Retina (tissue), 1 donor: ENCODE results near the gene GCSAM.
A peak's percentile ranks its signal among the peaks of the same experiment; 100 is the strongest.

Source experiments
- DNase-seq: peaks from one replicate; pipeline ENCODE4 v3.0.0-alpha.2; 2016

GCSAM gene

DNA sequence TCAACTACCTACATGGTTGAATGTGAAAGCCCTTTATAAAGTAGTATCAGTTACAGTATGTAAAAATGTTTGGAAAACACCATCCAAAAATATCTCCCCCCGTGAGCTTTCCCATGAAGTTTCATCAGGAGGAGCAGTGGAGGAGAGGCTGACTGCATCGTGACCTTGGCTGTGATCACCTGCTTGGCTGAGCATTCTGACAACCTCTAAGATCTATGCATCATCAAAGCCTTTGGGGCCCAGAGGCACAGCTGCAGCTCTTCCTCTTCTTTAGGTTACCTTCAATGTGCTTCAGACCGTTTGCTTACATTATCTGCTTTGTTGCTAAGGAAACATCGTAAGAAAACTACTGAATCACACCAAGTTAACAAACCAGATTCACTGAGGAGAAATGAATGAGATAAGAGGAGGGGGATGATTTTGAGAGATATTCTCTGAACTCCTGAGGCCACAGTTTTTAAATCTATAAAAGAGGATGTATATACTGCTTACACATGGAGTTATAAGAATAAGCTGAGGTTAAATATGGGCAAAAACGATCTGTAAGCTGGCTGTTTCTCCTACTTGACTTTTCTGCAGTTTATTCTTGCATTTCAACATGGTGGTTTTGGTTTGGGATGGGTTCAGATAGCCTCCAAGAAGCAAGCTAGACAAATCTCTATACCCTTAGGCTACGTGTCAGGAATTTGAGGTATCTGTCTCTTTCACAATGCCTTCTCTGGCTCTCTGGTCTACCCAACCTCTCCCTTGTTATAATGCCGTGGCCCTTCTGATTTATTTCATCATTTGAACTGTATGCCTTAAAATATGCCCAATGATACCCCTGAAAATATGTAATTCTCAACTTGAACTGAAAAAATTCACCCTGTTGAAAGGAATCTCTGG, 4.0 kb downstream of the GCSAM start:
- DNase-seq: no peak

DNA sequence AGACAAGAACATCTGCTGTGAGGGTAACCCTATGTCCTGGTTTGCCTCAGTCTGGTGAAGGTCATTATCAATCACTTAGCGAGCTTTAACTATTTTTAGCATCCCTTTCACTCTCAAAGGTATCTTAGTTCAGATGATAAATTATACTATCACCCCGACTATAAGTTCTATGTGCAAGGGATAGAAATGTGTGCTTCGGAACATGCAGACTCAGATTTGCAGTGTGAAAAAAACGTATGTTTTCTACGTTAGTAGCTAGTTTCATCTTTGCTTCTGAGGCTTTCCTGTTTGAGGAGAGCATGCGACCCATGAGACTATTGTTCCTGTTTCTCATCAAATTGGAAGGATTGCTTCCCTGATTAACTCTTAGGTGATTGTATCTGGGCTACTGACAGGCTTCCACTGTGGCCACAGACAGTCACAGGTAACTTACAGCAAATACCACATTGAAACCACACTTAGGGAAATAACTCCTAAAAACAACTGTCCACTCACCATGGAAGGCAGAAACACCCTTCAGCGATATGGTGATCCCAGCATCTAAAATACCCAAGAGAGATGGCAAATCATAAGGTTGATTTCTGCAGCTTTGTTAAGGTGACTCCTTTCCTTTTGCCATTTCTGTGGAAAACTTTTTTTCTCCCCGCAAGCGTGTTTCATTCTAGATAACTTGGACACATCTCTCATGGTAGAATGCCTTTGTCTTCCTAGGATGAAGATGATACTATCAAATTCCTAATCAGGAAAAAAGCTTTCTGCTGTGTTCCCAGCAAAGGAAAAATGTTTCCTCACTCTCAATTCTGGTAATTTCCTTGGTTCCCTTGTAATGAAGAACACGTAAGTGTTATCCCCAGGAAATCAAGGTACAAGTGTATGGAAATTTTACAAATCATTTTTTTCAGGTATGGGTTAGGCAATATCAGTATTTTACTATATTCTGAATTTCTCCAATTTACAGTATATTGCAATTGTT, 5.2 kb downstream of the GCSAM start:
- no peak for DNase-seq

DNA sequence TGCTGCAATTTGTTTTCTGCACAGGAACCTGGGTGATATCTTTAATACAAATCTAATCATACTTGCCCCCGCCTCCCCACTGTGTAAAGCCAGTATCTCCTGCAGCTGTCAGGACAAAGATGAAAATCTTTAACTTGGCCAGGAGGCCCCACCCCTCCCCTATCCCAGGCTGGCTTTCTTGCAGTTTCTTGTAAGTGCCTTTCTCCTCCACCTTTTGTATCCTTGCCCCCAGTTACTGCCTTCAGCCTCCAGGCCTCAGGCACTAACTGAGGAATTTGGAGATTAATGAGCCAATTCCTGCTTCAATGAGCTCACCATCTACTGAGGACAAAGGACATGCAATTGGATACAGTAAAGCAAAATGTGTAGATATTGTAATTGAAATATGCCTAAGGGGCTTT, 6.5 kb downstream of the GCSAM start:
- no peak for DNase-seq

DNA sequence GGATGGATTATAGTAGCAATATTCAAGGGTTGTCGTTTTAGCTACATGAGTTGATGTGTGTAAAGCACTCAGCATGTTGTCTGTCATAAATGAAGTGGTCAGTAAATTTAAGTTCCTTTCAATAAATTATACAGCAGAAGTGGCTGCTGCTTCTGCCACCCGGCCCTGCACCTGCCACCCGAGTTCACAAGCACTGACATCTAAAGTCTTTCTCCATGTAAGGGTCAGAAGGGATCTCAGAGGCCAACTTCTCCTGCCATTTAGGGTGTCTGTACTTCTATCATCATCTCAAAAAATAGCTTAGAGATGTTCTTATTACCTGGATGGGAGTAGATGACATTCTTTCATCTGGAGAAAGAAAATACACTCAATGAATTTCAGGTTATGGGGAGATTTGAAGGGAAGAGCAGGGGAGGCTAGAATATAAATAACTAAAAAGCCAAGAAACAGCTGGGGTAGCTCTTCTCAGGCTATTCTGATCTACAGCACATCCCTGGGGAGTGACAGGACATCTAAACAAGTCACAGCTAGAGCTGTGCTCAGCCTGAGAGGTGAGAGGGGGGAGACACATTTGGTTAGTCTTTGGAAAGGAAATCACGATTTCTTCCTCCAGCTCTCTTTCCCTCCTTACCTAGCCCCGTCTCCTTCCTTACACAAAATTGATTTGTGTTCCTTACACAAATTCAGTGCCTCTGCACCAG, 8.0 kb downstream of the GCSAM start:
- peak; percentile 38 for DNase-seq

DNA sequence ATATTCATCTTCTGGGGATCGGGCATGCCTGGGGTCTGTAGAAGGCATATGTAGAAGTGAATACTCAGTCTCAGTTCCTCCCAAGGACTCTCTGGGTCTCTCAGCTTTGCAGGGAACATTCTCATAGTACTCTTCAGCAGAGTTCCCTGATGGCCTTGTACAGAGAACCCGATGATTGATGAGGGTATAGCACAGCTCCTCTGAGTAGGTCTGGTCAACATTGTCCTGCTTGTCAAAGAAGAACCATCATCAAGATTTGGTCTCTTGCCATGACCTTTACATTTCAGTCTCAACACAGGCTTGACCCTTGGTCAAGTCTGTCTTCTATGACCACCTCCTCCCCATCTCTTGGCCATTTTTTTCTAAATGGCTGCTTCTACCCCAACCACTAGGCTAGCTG, 9.5 kb downstream of the GCSAM start:
- DNase-seq: no peak

DNA sequence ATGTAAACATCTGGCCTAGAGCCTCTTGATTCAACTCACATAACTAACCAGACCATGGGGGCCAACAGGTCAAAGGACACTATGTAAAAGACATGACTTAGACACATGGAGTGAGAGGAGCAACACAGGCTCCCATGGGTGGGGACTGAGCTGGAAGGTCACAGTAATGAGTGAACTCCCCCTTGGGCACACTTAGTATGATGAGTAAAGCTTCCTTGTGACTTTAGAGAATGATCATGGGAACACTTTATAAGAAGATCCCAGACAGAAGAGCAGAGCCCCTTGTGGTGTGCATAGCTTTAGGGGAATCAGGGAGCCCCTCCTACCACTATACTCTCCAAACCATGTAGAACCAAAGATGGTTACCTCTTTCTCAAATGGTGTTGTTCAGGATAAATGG, 10.2 kb downstream of the GCSAM start:
- no peak for DNase-seq

DNA sequence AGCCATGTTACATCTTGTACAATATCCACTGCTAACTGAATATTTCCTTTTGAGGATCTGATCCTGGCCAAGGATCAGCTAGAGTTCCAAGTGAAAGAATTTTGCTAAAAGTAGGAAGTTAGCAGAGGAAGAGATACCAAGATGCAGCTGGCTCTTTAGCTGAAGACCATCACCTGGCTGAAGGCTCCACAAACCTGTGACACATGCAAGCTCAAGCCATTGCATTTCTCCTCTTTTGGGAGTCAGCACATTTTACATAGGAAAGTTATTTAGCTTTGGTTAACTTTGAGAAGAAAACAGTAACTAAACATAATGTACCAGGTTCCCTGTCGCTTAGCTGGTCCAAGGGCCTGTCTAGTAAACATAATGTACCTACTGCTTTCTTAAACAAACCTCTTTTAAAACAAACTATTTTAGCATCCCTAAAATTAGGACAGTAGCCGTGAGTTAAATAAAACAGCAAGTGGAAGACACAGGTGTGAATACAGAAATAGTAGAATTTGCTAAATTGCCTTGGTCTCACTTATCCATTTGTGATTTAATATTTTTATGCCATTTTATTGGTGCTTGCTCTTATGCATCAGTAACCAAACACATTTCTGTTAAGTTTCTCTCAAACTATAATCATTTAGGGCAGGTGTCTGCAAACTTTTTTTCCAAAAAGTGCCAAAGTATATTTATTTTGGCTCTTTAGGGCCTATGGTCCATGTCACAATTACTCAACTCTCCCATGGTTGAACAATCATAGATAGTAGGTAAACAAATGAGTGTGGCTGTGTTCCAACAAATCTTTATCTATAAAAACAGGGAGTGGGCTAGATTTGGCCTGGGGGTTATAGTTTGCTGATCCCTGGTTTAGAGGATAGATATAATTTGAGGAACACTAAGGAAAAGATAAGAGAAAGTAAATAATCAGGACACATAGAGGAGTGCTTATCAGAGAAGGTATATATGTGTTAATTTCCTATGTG, 11.2 kb downstream of the GCSAM start:
- no peak for DNase-seq

DNA sequence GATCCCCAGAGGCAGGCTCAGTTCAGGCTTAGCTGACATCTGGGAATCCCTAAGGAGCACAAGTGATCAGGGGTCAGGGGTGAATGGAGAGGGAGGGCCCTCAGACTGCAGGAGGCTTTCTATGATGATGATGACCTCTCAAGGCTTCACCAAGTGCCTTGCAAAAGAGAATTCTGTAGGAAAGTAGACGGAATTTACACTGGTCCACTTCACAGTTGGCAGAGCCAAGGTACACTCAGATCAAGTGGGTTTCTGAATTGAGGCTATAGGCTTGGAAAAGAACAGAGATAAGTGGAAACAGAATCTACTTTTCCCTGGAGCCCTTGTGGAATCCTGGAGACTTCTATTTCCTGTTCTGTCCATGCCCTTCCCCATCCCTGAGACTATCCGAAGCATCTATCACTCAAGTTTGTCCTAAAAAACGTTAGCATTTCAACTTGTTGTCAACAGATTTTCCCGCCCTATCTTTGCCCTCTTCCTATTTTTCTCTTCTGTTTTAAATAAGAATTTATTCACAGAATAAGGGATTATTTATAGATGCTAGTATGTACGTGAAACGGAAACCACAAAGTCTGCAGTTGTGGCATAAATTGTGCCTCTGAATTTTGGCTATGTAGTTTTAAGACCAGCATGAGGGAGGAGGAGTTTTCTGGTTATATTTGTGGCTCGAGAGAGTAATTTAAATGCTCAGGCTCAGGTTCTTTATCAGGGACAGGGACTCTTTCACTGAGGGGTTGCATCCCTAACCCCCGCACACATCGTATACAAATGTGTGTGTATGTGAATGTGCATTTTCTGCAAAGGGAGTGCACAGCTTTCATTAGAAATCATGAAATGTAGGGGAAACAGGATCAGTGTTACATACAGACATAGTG, 12.8 kb downstream of the GCSAM start:
- no peak for DNase-seq

DNA sequence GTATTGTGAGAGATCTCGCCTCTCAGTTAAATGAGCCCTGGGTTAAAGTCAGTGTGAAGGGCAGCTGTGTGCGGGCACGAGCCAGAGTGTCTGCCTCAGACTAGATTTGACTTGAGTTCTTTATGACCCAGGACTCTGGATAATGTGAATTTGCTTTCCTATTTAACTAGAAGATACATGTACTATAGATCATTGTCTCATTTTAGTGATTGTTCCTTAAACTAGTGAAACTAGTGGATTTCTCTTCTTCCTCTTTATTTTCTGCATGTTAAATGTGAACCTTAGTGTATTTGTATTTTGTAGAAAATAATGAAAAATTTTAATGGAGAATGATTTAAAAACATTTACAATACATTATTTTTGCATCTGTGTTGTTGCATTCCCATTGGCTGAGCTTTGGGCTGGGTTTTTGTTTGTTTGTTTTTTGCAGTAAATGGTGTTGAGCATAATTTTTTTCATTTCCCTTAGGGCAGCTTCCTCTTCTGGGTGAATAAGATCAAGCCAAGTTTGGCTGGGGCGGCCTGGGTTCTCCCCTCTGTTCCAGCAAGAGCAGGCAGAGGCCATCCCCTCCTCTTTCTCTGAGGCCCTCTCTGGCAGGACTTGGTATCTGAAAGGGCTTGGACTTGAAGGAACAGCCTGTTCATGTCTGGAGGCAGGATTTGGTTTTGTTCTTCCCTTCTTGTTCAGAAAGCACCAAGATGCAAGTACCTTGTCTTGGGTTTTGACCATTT, 15.0 kb downstream of the GCSAM start:
- DNase-seq: no peak

DNA sequence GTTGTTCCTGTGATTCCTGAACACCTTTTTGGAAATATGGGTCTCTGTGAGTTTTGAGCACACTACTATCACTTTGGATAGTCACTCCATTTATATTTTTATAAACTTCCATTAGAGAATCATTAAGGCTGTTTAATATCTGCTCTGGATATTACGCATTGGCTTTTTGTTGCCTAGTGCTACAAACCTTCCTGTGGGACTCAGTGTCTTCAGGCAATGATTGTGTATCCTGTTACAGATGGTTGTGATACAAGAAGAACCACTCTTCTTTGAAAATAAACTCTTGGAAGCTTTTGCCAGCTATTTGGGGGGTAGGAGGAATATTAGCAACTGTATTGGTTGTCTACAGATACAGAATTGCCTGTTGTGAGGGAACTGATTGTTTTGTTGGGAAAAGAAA, 15.6 kb downstream of the GCSAM start:
- no peak for DNase-seq

DNA sequence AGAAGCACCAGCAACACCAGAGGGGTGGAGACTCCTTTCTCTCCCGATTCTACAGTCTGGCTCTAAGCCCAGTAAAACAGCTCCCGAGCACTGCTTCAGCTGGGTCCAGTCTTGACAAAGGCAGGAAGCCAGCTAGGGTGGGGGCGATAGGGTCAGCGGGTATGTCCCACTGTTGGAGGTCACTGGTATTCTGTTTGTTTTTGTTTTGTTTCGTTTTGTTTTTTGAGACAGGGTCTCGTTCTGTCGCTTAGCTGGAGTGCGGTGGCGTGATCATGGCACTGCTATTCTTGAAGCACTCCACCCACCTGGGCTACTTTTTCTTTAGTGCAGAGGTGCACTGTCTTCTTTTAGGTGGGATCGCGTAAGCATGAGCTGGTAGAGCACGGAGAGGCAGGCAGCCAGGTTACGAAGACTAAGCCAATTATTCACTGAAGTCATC, 16.3 kb downstream of the GCSAM start:
- no peak for DNase-seq

DNA sequence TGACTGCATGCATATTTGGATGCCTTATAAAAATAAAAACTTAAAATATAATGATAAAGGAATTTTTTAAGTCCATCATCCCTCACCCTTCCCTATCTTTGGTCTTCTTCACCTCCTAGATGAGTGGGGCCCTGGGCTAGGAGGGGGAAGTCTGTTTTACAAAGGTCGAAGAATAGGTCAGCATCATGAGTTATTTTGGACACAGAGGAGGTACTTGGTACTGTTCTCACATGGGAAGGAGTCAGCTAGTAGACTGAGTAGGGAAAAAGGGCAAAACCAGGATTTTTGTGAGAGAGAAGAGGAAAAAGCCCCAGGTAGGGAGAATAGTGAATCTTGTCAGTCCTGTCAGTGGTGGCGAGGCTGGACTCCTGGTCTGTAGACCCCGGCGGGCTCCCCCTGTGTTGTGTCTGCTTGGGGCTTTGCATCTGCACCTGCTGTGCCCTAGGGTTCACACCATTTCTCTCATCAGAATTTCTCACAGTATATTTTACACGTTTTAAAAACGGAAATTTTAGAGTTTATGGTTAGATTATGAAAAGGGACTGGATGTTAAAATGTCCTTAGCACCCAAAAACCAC, 17.2 kb downstream of the GCSAM start:
- DNase-seq: no peak

DNA sequence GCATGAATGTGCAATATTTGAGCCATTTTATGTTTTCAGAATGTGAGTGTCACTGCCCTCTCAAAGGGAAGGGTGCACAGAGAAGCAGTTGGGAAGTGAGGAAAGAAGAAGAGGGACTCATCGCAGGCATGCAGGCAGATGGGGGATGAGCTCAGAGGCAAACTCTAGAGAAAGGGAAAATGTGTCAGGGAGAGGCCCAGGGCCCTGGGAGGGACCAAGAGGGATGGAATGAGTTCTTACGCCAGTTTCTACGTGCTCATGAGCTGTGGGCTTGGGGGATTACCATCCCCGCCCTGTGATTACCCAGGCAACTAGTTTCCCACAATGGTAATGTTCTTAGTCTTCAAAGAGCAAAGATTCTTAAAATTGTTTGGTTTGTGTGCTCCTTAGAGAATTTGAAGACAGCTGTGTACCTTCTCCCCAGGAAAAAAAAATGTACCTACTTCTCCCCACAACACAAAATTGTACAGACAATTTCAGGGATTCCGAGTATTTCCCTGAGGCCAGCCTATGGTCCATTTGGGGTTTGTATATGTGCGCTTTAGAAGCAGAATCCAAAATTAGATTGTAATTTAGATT, 17.8 kb downstream of the GCSAM start:
- DNase-seq: no peak

DNA sequence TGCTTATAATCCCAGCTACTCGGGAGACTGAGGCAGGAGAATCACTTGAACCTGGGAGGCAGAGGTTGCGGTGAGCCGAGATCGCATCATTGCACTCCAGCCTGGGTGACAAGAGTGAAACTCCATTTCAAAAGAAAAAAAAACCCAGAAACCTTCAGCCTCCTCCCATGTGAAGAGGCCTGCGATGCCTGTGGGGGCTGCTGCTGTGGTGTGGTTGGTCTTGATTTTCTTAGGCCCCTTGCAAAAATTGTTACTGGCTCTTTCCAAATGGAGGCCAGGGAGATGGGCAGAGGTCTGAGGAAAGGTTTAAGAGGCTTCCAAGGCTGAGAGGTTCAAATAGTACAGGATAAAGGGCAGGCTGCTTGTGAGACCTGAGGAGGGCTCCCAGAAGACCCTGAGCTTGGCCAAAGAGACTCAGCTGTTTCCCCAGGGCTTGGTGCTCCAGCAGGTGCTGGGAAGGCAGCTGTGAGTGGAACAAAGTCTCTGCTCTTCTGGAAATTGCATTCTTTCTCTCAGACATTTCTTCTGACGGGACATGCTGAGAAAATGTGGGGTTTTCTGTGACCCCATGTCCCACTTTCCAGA, 18.4 kb downstream of the GCSAM start:
- DNase-seq: no peak

DNA sequence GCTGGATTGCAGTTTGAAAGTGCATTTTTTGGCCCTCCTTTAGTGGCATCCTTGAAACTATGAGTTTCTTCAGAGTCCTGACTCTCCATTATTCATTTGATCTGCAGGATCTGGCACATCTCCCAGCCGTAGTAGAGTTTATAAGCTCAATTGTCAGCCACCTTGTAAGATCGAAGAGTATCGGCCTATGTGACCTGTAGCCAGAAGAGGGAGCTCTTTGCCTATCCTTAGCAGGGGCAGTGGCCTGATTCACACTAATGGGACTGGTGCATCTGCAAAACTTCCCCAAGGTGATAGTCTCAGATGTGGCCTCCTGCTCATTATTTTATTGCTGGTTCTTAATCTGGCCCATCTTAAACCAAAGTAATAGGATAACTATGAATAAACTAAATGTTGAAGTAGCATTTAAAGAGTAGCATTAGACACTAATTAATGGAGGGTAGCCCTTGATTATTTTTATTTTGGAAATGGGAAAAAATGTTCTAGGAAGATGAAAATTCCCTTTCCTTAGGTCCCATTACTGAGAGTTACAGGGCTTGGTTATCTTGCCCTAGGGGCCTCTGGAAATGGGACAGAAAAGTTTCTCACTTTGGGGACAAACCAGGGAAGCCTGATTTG, 21.2 kb downstream of the GCSAM start:
- peak; percentile 55 for DNase-seq

DNA sequence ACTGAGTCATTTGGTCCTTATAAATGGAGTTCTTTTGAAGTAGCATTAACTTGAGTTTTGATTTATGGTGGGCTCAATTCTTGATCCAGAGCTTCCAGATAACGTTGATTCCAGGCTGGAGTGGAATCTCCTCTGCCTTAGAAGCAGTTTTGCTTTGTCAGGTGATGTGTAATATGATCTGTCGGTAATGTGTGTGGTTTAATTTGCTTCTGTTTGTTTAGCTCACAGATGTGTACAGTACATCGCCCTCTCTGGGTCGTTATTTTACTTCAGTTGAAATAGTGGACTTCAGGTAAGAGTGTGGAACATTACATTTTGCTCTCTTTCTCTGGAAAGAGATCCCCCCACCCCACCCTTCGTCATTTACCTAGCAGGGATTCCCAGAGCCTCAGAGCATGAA, 23.7 kb downstream of the GCSAM start:
- no peak for DNase-seq

DNA sequence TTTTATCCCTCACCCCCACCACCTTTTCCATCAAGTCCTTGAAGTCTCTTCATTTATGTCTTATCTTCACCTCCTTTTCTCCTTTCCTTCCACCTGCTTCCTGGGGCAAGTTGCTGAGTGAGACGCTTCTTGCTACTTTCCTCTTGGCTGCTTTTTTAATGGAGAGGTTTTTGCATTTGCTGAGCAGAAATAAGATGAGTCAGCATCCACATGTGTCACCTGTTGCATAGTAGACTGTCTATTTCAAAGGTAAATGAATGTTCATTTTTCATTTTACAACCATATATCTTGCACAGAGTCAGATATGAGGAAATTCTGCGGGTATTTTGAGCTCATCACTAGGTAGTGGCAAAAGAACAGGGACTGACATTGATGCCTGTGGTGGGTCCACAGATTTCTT, 28.3 kb downstream of the GCSAM start:
- no peak for DNase-seq

DNA sequence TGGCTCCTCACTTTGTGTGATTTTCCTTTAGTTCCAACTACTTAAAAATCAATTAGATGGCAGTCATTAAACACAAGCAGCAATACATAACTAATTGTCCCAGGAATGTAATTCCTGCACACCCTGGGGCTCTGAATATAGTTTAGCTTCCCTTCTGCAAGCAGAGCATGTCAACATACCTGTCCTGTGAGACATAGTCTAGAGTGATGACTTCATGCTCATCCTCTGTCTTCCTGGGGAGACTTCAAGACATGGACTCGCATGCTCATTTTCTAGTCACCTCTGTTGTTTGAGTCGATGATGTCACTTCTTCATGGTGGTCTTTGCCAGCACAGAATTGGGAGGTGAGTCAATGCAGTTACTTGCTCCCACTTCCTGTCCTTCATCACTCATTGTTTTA, 31.1 kb downstream of the GCSAM start:
- no peak for DNase-seq

DNA sequence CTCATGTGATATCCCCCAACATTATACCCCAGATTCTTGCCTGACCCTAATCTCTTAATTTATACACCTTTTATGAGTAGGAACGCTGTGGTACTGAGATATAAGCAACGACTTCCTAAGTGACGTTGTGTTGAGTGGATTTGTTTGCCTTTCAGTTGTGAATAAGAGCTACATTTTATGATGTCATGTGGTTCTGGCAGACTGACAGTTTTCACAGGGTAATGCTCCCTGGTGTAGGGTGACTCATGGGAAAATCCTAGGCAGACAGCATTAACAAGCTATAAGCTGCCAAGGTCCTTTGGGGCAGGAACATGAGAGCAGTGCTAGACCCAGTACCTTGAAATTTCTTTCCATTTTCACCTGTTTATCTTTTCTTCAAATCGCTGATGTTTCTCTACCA, 35.7 kb downstream of the GCSAM start:
- DNase-seq: no peak
